OCI-LY7 (cell line): Measurements from ENCODE around the gene LRBA. TPM values are rescaled to one million over a fixed set of nuclear protein-coding genes. Genes with fewer than 3 reads are reported as not detected.

Experiments used
- BruUV-seq: library from RNA; stranded (reverse); fragments of 400-500 nt; replicated peaks from 2 replicates; lab custom pipeline; 2021; lab: Mats Ljungman, UMichigan
- CTCF ChIA-PET: fragments of 300-600 bp; sonication (Branson Sonifier 250); formaldehyde crosslinking; loops from one replicate; lab custom pipeline; 2022; ENCODE audit warnings: antibody characterized with exemption; ENCODE audit not compliant: unreplicated experiment; lab: Charles Lee
- POLR2A ChIA-PET: fragments of 300-600 bp; sonication (Branson Sonifier 250); formaldehyde crosslinking; loops from one replicate; lab custom pipeline; 2022; ENCODE audit warnings: antibody characterized with exemption; lab: Charles Lee
- DNase-seq: peaks from one replicate; pipeline ENCODE4 v3.0.0-alpha.2; 2015; ENCODE audit warnings: low spot score
- H2AFZ ChIP-seq: fragments of 200-600 bp; sonication (generic), shearing (Covaris generic); 2 replicates; pipeline ENCODE4 v1.6.1; 2014; ENCODE audit warnings: mild to moderate bottlenecking, antibody characterized with exemption, low read length, moderate library complexity
- H3K27ac ChIP-seq: fragments of 200-600 bp; sonication (generic); 2 replicates; pipeline ENCODE4 v1.5.1; 2014; ENCODE audit warnings: mixed run types, low read depth, mild to moderate bottlenecking, moderate library complexity, low read length, inconsistent platforms; ENCODE audit not compliant: poor library complexity, severe bottlenecking
- H3K36me3 ChIP-seq: fragments of 200-600 bp; sonication (generic); 2 replicates; pipeline ENCODE4 v1.6.1; 2014; ENCODE audit warnings: mild to moderate bottlenecking, antibody characterized with exemption, low read length, moderate library complexity, mixed read lengths; ENCODE audit not compliant: insufficient read depth
- H3K4me1 ChIP-seq: fragments of 200-600 bp; sonication (generic); 2 replicates; pipeline ENCODE4 v1.5.1; 2014; ENCODE audit warnings: mild to moderate bottlenecking, low read length; ENCODE audit not compliant: insufficient read depth, poor library complexity, severe bottlenecking
- H3K4me2 ChIP-seq: fragments of 200-600 bp; sonication (generic); 2 replicates; pipeline ENCODE4 v1.6.1; 2014; ENCODE audit warnings: mild to moderate bottlenecking, low read length
- H3K4me3 ChIP-seq: fragments of 200-600 bp; sonication (generic); 2 replicates; pipeline ENCODE4 v1.5.1; 2014; ENCODE audit warnings: mild to moderate bottlenecking, low read depth, low read length; ENCODE audit not compliant: poor library complexity, severe bottlenecking
- H3K79me2 ChIP-seq: fragments of 200-600 bp; sonication (generic); 2 replicates; pipeline ENCODE4 v1.6.1; 2016; ENCODE audit warnings: low read depth, mild to moderate bottlenecking, low read length, moderate library complexity, mixed read lengths; ENCODE audit not compliant: insufficient read depth
- H3K9me2 ChIP-seq: fragments of 200-600 bp; sonication (generic); 2 replicates; pipeline ENCODE4 v1.6.1; 2016; ENCODE audit warnings: mild to moderate bottlenecking, low read length, mixed read lengths; ENCODE audit not compliant: insufficient read depth
- H3K9me3 ChIP-seq: fragments of 200-600 bp; sonication (generic); 2 replicates; pipeline ENCODE4 v1.6.1; 2014; ENCODE audit warnings: mild to moderate bottlenecking, mixed run types, low read length, mixed read lengths
- H4K20me1 ChIP-seq: fragments of 200-600 bp; sonication (generic); 2 replicates; pipeline ENCODE4 v1.6.1; 2014; ENCODE audit warnings: mild to moderate bottlenecking, antibody characterized with exemption, low read length, moderate library complexity, mixed read lengths; ENCODE audit not compliant: insufficient read depth
- EZH2phosphoT487 ChIP-seq: fragments of 200-600 bp; sonication (generic); IDR thresholded peaks from 2 replicates; pipeline ENCODE4 v1.6.1; 2018; ENCODE audit warnings: low read depth, borderline replicate concordance, mild to moderate bottlenecking, mixed run types, antibody characterized with exemption, low read length, moderate library complexity, mixed read lengths
- intact Hi-C: fragments of 100-400 bp; cut with micrococcal nuclease; formaldehyde crosslinking; loops from one replicate; pipeline ENCODE4 v1.10.0; 2022; ENCODE audit not compliant: unreplicated experiment
- total RNA-seq, 2 experiments: library from RNA; depleted of rRNA in 1 of 2; stranded (reverse); fragments of >200 nt in 1 of 2; shearing (Covaris generic) in 1 of 2; gene quantifications; 2 replicates each; pipeline ENCODE4 v1.2.3, GENCODE V29; 2014 to 2022
- TF ChIP-seq, protein P1 (sequence below): fragments of 200-600 bp; sonication (generic); conservative IDR thresholded peaks from 2 replicates; pipeline ENCODE4 v1.5.1; 2014; ENCODE audit warnings: mild to moderate bottlenecking, antibody characterized with exemption, low read length, moderate library complexity, mixed read lengths

Gene LRBA
- total RNA-seq, 2 experiments from 2014 or later, result 60.4 to 66.7 TPM

- POLR2A ChIA-PET, result interaction anchor here (0.6 to 0.7 kb wide), 2 partner anchors 369 to 741 kb away, joined by 3 to 6 read pairs; no protein-coding TSS in a partner anchor
- no TSS peak for BruUV-seq
- no peaks in the 10 kb centered on the region for H3K9me3 ChIP-seq
These were observed 709.1 kb downstream of the LRBA start for GRCh38 chr4:150305995-150306394.

GRCh38 chr4:150302553-150302952 lies 712.5 kb downstream of the LRBA start:
- no TSS peak for BruUV-seq
- Histone ChIP-seq H3K79me2 (no peaks in the 10 kb centered on the region), H3K4me1 (no peaks in the 10 kb centered on the region), H3K9me2 (no peaks in the 10 kb centered on the region), H3K36me3 (no peaks in the 10 kb centered on the region), H4K20me1 (0 out of 2 replicates have a peak, but pooled peaks cover 4% of the 10 kb centered on the region), H3K4me2 (no peak overlapping the region), H3K9me3 (no peaks in the 10 kb centered on the region), H3K27ac (no peak overlapping the region), H3K4me3 (no peak overlapping the region), H2AFZ (no peak overlapping the region)
- ChIA-PET POLR2A (no interaction called here), CTCF (no interaction called here)
- intact Hi-C loops, result no loop called here
- TF ChIP-seq, protein P1, sequence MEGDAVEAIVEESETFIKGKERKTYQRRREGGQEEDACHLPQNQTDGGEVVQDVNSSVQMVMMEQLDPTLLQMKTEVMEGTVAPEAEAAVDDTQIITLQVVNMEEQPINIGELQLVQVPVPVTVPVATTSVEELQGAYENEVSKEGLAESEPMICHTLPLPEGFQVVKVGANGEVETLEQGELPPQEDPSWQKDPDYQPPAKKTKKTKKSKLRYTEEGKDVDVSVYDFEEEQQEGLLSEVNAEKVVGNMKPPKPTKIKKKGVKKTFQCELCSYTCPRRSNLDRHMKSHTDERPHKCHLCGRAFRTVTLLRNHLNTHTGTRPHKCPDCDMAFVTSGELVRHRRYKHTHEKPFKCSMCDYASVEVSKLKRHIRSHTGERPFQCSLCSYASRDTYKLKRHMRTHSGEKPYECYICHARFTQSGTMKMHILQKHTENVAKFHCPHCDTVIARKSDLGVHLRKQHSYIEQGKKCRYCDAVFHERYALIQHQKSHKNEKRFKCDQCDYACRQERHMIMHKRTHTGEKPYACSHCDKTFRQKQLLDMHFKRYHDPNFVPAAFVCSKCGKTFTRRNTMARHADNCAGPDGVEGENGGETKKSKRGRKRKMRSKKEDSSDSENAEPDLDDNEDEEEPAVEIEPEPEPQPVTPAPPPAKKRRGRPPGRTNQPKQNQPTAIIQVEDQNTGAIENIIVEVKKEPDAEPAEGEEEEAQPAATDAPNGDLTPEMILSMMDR, result no peak
- no peak for TF ChIP-seq EZH2phosphoT487
- no peak for DNase-seq

More at GRCh38 chr4:150305995-150306394, 709.1 kb downstream of the LRBA start:
- no peaks in the 10 kb centered on the region for H3K4me1 ChIP-seq
- H3K4me3 ChIP-seq, result no peak overlapping the region
- no peaks in the 10 kb centered on the region for H3K9me2 ChIP-seq
- no peaks in the 10 kb centered on the region for H4K20me1 ChIP-seq
- DNase-seq, result no peak
- no peak overlapping the region for H3K27ac ChIP-seq
- intact Hi-C loops, result no loop called here
- no peaks in the 10 kb centered on the region for H3K36me3 ChIP-seq
- CTCF ChIA-PET, result no interaction called here
- no peak overlapping the region for H3K4me2 ChIP-seq
- no peak overlapping the region for H2AFZ ChIP-seq
- no peaks in the 10 kb centered on the region for H3K79me2 ChIP-seq
- TF ChIP-seq, protein P1, result no peak
- no peak for TF ChIP-seq EZH2phosphoT487

DNA sequence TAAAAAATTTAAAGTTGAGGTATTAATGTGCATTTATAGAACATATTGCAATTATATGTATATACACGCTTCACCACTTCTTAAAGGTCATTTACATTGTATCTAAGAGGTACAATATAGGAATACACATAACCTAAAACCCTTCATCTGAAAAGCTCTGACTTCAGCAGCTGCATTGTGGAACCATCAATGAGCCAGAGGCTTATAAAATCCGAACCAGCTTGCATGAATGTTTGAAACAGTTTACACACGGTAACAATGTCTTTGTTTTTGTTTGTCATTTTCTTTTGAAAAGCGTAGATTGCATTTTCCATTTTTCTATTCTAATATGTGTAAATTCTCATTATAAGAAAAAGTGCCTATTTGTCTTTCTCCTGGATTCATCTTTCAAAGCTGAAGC lies 715.3 kb downstream of the LRBA start:
- intact Hi-C loops, result no loop called here
- Histone ChIP-seq H3K9me3 (no peaks in the 10 kb centered on the region), H2AFZ (no peak overlapping the region), H3K79me2 (no peaks in the 10 kb centered on the region), H3K4me2 (no peak overlapping the region), H3K36me3 (no peaks in the 10 kb centered on the region), H4K20me1 (0 out of 2 replicates have a peak, but pooled peaks cover 4% of the 10 kb centered on the region), H3K4me3 (no peak overlapping the region), H3K4me1 (no peaks in the 10 kb centered on the region), H3K9me2 (no peaks in the 10 kb centered on the region), H3K27ac (no peak overlapping the region)
- POLR2A ChIA-PET, result interaction anchor here (0.5 to 1.6 kb wide), 2 partner anchors 10 to 349 kb away, joined by 3 read pairs; no protein-coding TSS in a partner anchor
- CTCF ChIA-PET, result no interaction called here
- no peak for DNase-seq
- BruUV-seq, result no TSS peak
- TF ChIP-seq, protein P1, result no peak
- no peak for TF ChIP-seq EZH2phosphoT487
